ENCODE results near the gene KCTD17.

GRCh38 chr22:37043209-37043827, 8.2 kb upstream of the KCTD17 start:
- no peak for TF ChIP-seq JUNB (IDR thresholded peaks at IDR 0.05)
- TF ChIP-seq POLR2A (IDR thresholded peaks at IDR 0.05; ENCODE audit: low read length): no peak
- TF ChIP-seq HMGXB4 (CRISPR knock-in tag; IDR thresholded peaks at IDR 0.05; ENCODE audit: borderline replicate concordance): no peak
- TF ChIP-seq RAD21 (conservative IDR thresholded peaks at IDR 0.05 in 1 of 2, IDR thresholded peaks at IDR 0.05 in 1 of 2): no peak
- no peak for TF ChIP-seq EHF (CRISPR knock-in tag; IDR thresholded peaks at IDR 0.05)
- TF ChIP-seq CEBPB (IDR thresholded peaks at IDR 0.05): no peak
- TF ChIP-seq CTCF (IDR thresholded peaks at IDR 0.05): no peak
- TF ChIP-seq CHD2 (IDR thresholded peaks at IDR 0.05; ENCODE audit: low read length, partially characterized antibody): no peak
- no peak for TF ChIP-seq BCL3 (IDR thresholded peaks at IDR 0.05)
- no peak for TF ChIP-seq CBX2 (IDR thresholded peaks at IDR 0.05; ENCODE audit: borderline replicate concordance, low read depth)

All from A549 (cell line).